HG03025 (cell line): Measurements from ENCODE around the gene PDSS1.

ENCODE experiments used
- ATAC-seq: cut with Tn5 transposase; IDR thresholded peaks from one replicate; pipeline ENCODE4 v1.9.1; 2021; ENCODE audit warnings: mild to moderate bottlenecking, moderate library complexity; ENCODE audit not compliant: unreplicated experiment, low FRiP score

Gene PDSS1

DNA sequence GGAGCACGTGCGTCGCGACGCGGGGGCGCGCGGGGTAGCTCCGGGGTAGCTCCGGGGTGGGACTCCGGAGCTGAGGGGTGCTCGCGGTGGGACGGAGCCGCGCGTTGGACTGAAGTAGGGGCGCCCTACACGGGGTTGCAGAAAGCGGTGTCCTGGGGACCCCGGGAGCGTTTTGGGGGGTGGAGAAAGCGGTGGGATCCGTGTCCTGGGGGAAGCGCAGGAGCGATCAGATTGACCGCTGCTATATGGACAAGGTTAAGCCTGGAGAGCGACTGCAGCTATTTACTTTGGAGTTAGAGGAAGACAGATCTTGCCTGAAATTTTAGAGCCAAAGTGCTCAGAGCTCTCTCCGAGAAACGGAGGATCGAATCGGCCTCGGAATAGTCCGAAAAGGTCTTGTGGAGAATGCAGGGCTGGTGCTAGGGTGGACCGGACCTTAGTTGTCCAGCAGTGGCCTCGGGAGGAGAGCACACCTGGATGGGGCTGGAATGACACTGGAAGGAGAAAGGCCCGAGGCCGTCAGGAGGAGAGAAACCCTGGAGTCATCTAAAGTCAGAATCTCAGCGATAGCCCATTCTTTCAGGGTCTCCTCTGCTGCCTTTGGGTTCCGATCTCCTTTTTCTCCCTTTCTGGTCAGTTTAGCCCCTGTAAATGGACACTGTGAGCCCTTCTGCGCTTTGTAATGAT is 564 bp downstream of the PDSS1 start:
- no peak for ATAC-seq

DNA sequence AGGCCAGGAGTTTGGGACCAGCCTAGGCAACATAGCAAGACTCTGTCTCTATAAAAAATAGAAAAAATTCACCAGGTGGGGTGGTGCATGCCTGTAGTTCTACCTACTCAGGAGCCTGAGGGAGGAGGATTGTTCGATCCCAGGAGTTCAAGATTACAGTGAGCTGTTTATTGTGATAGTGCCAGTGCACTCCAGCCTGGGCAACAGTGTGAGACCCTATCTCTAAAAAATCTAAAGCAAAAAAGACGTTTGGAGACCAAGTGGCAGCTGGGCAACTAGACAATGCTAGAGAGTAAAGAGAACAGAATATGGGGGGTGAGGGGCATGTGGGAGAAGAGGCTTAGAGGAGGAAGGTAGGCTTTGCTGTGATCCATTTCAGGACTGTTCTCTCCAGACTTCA is 1.4 kb downstream of the PDSS1 start:
- no peak for ATAC-seq

DNA sequence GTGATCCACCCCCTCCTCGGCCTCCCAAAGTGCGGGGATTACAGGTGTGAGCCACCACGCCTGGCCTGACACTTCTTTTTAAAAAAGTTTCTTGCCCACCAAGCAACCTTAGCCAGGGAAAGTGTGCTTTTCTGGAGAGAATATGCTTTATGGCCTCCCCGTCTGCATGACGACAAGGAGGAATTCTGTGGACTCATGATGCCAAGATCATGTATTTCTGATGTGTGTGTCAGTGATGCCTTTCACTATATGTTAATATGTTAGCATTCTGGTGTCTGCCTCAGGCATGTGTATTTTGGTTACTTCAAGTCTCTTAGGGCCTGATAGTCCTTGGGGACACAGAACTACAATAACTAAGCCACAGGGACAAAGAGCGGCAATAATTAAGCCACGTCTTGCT is 2.1 kb downstream of the PDSS1 start:
- ATAC-seq, result no peak

GRCh38 chr10:26700884-26701630 is 3.6 kb downstream of the PDSS1 start:
- no peak for ATAC-seq

DNA sequence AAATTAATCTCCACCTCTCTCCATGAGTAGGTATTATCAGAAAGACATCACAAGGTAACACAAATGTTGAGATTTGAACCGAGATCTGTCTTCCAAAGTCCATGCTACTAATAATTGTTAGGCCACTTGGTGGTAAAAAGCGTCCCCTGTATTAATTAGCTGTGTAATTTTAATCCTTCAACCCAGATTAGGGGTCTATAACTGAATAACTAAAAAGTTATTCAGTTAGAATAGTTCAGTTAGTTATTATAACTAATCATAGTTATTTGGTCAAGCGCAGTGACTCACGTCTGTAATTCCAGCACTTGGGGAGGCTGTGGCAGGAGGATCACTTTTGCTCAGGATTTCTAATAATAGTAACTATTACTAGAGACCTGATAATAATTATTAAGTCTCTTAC is 5.6 kb downstream of the PDSS1 start:
- ATAC-seq, result no peak

GRCh38 chr10:26703974-26704373 is 6.5 kb downstream of the PDSS1 start:
- ATAC-seq, result no peak

- ATAC-seq, result no peak
Observed at GRCh38 chr10:26706206-26706605, 8.7 kb downstream of the PDSS1 start.

DNA sequence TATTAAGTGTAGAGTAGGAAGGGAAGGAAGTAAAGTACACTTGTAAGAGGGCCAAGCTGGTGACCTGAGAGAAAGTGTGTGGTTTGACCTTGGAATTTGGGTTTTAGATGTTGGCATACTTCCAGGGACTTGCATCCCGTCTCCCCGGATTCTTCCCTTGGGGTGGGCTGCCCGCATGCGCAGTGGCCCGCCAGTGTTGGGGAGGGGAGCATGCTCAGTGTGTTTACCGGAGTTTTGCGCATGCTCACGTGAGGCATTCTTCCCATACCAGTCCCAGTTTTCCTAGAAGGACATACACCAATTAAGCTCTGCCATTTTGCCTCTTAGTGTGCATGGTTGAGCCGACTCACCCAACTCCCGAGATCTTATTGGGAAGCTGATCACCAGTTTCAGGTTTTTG is 9.4 kb downstream of the PDSS1 start:
- no peak for ATAC-seq

- ATAC-seq, result no peak
Observed at GRCh38 chr10:26711324-26711723, 13.8 kb downstream of the PDSS1 start.

DNA sequence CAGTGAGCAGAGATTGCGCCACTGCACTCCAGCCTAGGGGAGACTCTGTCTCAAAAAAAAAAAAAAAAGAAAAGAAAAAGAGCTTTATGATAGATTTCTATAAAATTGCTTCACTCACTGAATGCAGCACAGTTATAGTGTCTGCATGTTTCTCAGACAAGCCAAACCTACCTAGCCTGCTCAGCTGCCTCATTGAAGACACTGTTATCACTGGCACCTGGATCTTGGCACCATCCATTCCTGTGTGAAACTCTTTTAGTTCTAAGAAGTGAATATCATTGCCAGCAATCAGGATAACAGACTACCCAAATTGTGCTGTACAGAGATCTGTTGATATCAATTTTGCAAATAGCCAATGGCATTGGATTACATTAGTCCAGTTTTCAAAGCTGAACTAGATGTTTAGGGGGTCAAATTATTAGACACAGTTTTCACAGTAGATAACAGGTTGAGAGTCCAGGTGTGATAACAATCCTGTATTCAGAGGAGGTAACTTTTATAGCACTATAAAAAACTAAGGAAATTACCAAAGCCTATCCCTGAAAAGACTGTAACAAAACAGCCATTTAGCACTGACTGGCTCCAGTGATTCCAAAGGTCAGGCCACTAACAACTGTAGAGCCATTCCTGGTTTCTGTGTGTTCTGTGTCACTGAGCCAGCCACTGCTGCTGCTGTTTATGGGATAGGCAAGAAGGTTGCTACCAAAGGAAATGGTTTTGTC is 17.1 kb downstream of the PDSS1 start:
- no peak for ATAC-seq

GRCh38 chr10:26715137-26715487 is 17.6 kb downstream of the PDSS1 start:
- ATAC-seq, result no peak

- no peak for ATAC-seq
Observed at GRCh38 chr10:26717476-26717875, 20.0 kb downstream of the PDSS1 start.

- ATAC-seq, result no peak
Observed at GRCh38 chr10:26721561-26721960, 24.1 kb downstream of the PDSS1 start.

DNA sequence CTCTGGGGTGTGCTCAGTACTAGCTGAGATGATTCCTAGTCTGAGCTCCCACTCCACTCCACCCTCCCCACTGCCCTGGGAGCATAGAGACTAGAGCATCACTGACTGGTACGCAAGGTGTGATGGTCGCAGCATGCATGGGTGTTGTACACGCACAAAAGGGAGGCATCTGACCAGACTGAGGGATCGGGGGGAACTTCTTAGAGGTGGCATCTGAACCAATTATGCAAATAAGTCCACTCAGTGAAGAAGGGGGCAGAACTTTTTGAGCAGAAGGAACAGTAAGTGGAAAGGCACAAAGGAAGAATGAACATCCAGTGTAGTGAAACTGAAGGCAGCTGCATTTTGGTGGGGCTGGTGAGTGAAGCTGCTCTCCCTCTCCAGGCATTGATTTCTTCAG is 25.5 kb downstream of the PDSS1 start:
- ATAC-seq, result no peak

- no peak for ATAC-seq
Observed at GRCh38 chr10:26725837-26726727, 28.6 kb downstream of the PDSS1 start.

- no peak for ATAC-seq
Observed at GRCh38 chr10:26727005-26727404, 29.5 kb downstream of the PDSS1 start.

DNA sequence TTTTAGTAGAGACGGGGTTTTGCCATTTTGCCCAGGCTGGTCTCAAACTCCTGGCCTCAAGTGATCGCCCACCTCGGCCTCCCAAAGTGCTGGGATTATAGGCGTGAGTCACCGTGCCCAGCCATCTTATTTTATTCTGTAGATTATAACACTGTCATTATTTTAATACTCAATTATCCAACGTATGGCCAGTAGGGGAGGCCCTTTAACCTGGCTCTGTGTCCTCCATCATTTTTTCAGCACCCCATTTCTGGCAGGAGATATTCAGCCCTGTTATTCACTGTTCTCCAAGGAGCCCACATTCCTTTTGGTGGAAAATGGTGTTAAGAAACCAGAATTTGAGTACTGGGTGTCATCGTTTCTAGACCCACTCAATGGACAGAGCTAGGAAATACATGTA is 31.5 kb downstream of the PDSS1 start:
- ATAC-seq, result no peak

DNA sequence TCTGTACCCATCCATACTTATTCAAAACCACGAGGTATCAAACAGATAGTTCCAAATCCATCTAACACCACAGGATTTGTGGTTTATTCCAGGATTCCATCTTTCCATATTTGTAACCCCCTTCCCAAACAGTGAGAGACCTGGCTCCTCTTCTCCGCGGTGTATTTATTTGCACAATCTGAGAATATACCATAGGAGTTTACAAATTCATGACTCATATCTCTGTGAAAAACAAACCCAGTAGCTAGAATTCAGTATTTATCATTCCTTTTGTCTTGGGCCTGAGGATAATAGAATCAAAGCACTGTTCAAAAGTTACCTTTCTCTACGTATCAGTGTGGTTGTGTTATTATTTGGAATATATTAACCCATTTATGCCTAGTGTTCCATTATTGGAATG is 31.9 kb downstream of the PDSS1 start:
- no peak for ATAC-seq

- no peak for ATAC-seq
Observed at GRCh38 chr10:26730552-26730951, 33.1 kb downstream of the PDSS1 start.

- no peak for ATAC-seq
Observed at GRCh38 chr10:26733750-26734568, 36.5 kb downstream of the PDSS1 start.
